Heart left ventricle (tissue), 16 donors: Measurements from ENCODE around the gene SMOC2. TPM values are rescaled to one million over a fixed set of nuclear protein-coding genes. Genes with fewer than 3 reads are reported as not detected.

ENCODE experiments used
- ATAC-seq, 4 donors: fragments of 200-7000 bp; cut with Tn5 transposase; one replicate each; pipeline ENCODE4 v1.9.1; 2020 to 2022; ENCODE audit warnings: moderate library complexity in 4 of 4, mild to moderate bottlenecking in 3 of 4, moderate number of reproducible peaks in 1 of 4
- DNase-seq, 5 donors: peaks; one replicate each; pipeline ENCODE4 v3.0.0-alpha.2; 2020
- H3K27ac ChIP-seq, 12 donors: fragments of 200-600 bp; sonication (generic) in 4 of 12; one replicate each; pipeline versions ENCODE4 v1.5.0 to v1.8.0; 2016 to 2022; ENCODE audit warnings: mild to moderate bottlenecking in 2 of 12
- H3K27me3 ChIP-seq, 9 donors: fragments of 200-600 bp; sonication (generic) in 2 of 9; one replicate each; pipeline versions ENCODE4 v1.5.1 to v1.8.0; 2016 to 2022; ENCODE audit warnings: mild to moderate bottlenecking in 3 of 9
- H3K36me3 ChIP-seq, 9 donors: fragments of 200-600 bp; sonication (generic) in 2 of 9; one replicate each; pipeline versions ENCODE4 v1.5.0 to v1.8.0; 2018 to 2022; ENCODE audit warnings: mild to moderate bottlenecking in 2 of 9
- H3K4me1 ChIP-seq, 12 donors: fragments of 200-600 bp; sonication (generic) in 4 of 12; one replicate each; pipeline versions ENCODE4 v1.5.0 to v1.8.0; 2016 to 2022; ENCODE audit warnings: mild to moderate bottlenecking in 3 of 12
- H3K4me3 ChIP-seq, 12 donors: fragments of 200-600 bp; sonication (generic) in 4 of 12; one replicate each; pipeline versions ENCODE4 v1.5.0 to v1.8.0; 2017 to 2022; ENCODE audit warnings: mild to moderate bottlenecking in 9 of 12, moderate library complexity in 4 of 12
- H3K9me3 ChIP-seq, 12 donors: fragments of 200-600 bp; sonication (generic) in 4 of 12; one replicate each; pipeline versions ENCODE4 v1.5.0 to v1.8.0; 2016 to 2022; ENCODE audit warnings: mild to moderate bottlenecking in 1 of 12
- CTCF ChIP-seq, 12 donors: fragments of 200-600 bp; sonication (generic) in 4 of 12; IDR thresholded peaks; one replicate each; pipeline versions ENCODE4 v1.5.0 to v1.8.0; 2018 to 2022; ENCODE audit warnings: antibody characterized with exemption in 12 of 12, mild to moderate bottlenecking in 5 of 12
- POLR2A ChIP-seq, 2 donors: fragments of 450-650 bp; IDR thresholded peaks; one replicate each; pipeline ENCODE4 v1.6.1; 2017; ENCODE audit warnings: antibody characterized with exemption in 2 of 2, mild to moderate bottlenecking in 2 of 2, moderate library complexity in 2 of 2
- WGBS, 4 donors: extraction: QIAGEN DNeasy Blood & Tissue Kit in 2 of 4; methylation state at CpG; one replicate each; pipeline versions ENCODE4 v1.1.5 to v1.1.7; 2013 to 2018; 5-methylcytosine and 5-hydroxymethylcytosine counted together
- intact Hi-C, 10 donors: fragments of 100-400 bp; cut with DNase I; formaldehyde crosslinking; loops; one replicate each; pipeline versions ENCODE4 v1.11.1 to v1.14.2; 2022
- polyA plus RNA-seq, 2 donors: library from polyadenylated mRNA; stranded (reverse); fragments of 200-250 nt; gene quantifications; one replicate each; pipeline ENCODE4 v1.2.3, GENCODE V29; 2013
- total RNA-seq, 9 donors: library from RNA; depleted of rRNA in 2 of 9; stranded (reverse); fragments of >200 nt in 2 of 9; fragmentation: NEBNext Ultra II Directional in 3 of 9; extraction: Animal tissue kit (Norgen Biotek cat#: 25700) in 3 of 9; gene quantifications; one replicate each; pipeline versions ENCODE4 v1.1.0 to v1.2.4, GENCODE V29; 2016 to 2023
- donor health status: ischemic (EF 13 %, LVEDD 7.1; RV severe dilation, severe dysfunction).
- donor health status: healthy with polysubstance abuse.
- donor health status: DM: no; HTN: yes; CAD: no.
- donor health status: DM: no; HTN: no; CAD: no.
- donor health status: ischemic (EF 25% LVEDD 6.9; RV normal size, moderate dysfunction).
- donor health status: ischemic (EF 25% LVEDD 5.7; RV mildly dilated, moderate dysfunction).
- donor health status: healthy.
- donor health status: DM: yes; HTN: yes; CAD: no.
- donor health status: ischemic (EF 35%, LVEDD 5.7; RV mildly dilated, moderate dysfunction).
- donor health status: nonischemic (EF 11% LVEDD 7.7; RV severe dilation, severe dysfunction).
- donor health status: DM: yes; HTN: yes; CAD: no.
- donor health status: PGD.
- donor health status: ischemic (EF 29% LVEDD 5.4; RV normal size, mild dysfunction).
- donor health status: nonischemic (EF 23%, LVEDD 6.1; RV moderate dilation, normal function).

The SMOC2 gene
- total and polyA plus RNA-seq, 11 donors, result 5.9 to 44.2 (median 15.7) TPM

- H3K27me3 ChIP-seq, result peaks cover 0 to 3% (median 0%) of the 10 kb centered on the region in 9 donors
- H3K36me3 ChIP-seq, result peaks cover 0 to 6% (median 0%) of the 10 kb centered on the region in 9 donors
- no peak overlapping the region for H3K27ac ChIP-seq
- DNase-seq (peak in 1 of 5 donors; percentile 39), ATAC-seq (peak in 1 of 4 donors; percentile 32)
- H3K9me3 ChIP-seq, result no peaks in the 10 kb centered on the region
- TF ChIP-seq POLR2A (IDR thresholded peaks at IDR 0.05) (no peak), CTCF (IDR thresholded peaks at IDR 0.05) (no peak)
- intact Hi-C loops, result no loop called here
- H3K4me3 ChIP-seq, result no peak overlapping the region
- H3K4me1 ChIP-seq, result no peaks in the 10 kb centered on the region
- WGBS, 4 donors, result 36 to 52% (median 48%) methylated on average over 7 of the region's 7 CpGs
These were observed 222.1 kb downstream of the SMOC2 start for GRCh38 chr6:168663041-168663440.

DNA sequence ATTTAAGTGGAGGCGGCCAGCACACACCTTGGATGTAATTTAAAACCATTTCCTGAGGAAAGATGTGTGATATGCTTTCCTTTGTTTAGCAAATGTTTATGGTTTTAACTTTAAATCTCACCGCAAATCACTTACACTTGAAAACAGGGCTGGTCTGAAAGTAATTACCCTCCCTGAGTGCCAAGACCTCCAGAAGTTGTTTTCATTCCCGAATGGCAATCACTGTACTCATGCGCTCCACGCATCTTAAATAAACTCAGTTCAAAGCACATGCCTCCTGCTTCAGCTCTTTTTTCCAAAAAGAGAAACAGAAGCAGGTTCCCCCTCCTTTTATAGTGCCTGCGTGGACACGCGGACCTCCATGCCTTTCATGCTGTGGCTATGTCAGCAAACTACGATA is 224.0 kb downstream of the SMOC2 start:
- no peak for TF ChIP-seq CTCF (IDR thresholded peaks at IDR 0.05)
- no peak for TF ChIP-seq POLR2A (IDR thresholded peaks at IDR 0.05)
- Histone ChIP-seq H3K27me3 (peaks cover 0 to 3% (median 0%) of the 10 kb centered on the region in 9 donors), H3K4me3 (no peak overlapping the region), H3K9me3 (no peaks in the 10 kb centered on the region), H3K36me3 (peaks cover 0 to 6% (median 0%) of the 10 kb centered on the region in 9 donors), H3K4me1 (no peaks in the 10 kb centered on the region), H3K27ac (no peak overlapping the region)
- no peak for DNase-seq
- intact Hi-C loops, result no loop called here
- WGBS, 4 donors, result 79 to 84% (median 82%) methylated on average over 9 of the region's 9 CpGs
- ATAC-seq, result no peak

DNA sequence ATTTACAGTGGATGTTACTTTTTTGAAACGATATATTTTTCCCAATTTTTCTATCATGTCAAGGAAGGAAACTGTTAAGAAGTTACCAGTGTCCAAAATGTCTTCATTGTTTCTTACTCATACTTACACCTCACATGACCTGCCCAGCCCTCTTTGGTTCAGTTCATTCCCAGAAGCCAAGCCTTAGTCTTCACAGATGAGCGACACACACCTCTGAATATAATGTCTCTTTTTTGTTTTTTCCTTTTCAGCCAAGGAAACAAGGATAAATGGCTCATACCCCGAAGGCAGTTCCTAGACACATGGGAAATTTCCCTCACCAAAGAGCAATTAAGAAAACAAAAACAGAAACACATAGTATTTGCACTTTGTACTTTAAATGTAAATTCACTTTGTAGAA is 225.2 kb downstream of the SMOC2 start:
- TF ChIP-seq CTCF (IDR thresholded peaks at IDR 0.05), result no peak
- no peak for TF ChIP-seq POLR2A (IDR thresholded peaks at IDR 0.05)
- intact Hi-C loops, result no loop called here

DNA sequence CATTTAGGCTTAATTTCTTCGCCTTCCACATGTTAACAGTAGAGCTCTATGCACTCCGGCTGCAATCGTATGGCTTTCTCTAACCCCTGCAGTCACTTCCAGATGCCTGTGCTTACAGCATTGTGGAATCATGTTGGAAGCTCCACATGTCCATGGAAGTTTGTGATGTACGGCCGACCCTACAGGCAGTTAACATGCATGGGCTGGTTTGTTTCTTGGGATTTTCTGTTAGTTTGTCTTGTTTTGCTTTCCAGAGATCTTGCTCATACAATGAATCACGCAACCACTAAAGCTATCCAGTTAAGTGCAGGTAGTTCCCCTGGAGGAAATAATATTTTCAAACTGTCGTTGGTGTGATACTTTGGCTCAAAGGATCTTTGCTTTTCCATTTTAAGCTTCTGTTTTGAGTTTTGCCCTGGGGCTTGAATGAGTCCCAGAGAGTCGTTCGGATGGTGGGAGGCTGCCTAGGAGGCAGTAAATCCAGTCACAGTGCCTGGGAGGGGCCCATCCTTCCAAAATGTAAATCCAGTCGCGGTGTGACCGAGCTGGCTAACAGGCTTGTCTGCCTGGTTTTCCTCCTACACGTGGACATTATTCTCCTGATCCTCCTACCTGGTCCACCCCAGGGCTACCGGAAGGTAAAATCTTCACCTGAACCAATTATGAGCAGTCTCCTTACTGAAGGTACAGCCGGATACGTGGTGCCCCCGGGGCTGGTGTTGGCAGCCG is 225.9 kb downstream of the SMOC2 start:
- no peak overlapping the region for H3K27ac ChIP-seq
- no peak for ATAC-seq
- H3K9me3 ChIP-seq, result no peaks in the 10 kb centered on the region
- WGBS, 4 donors, result 84 to 90% (median 88%) methylated on average over 18 of the region's 18 CpGs
- no peak for DNase-seq
- H3K4me3 ChIP-seq, result no peak overlapping the region
- no peaks in the 10 kb centered on the region for H3K4me1 ChIP-seq
- H3K36me3 ChIP-seq, result peaks cover 0 to 6% (median 0%) of the 10 kb centered on the region in 9 donors
- intact Hi-C loops, result no loop called here
- peaks cover 0 to 3% (median 0%) of the 10 kb centered on the region in 9 donors for H3K27me3 ChIP-seq
- TF ChIP-seq CTCF (IDR thresholded peaks at IDR 0.05), result no peak
- no peak for TF ChIP-seq POLR2A (IDR thresholded peaks at IDR 0.05)

More for the DNA sequence above, 225.2 kb downstream of the SMOC2 start:
- ATAC-seq (no peak), DNase-seq (no peak)
- no peak overlapping the region for H3K27ac ChIP-seq
- 75 to 85% (median 84%) methylated on average over 3 of the region's 3 CpGs for WGBS, 4 donors
- peaks cover 0 to 6% (median 0%) of the 10 kb centered on the region in 9 donors for H3K36me3 ChIP-seq
- no peaks in the 10 kb centered on the region for H3K4me1 ChIP-seq
- H3K4me3 ChIP-seq, result no peak overlapping the region
- H3K27me3 ChIP-seq, result peaks cover 0 to 3% (median 0%) of the 10 kb centered on the region in 9 donors
- no peaks in the 10 kb centered on the region for H3K9me3 ChIP-seq
